HCT116 (cell line): ENCODE measurements around the gene ASB6. TPM values are rescaled to one million over a fixed set of nuclear protein-coding genes. Genes with fewer than 3 reads are reported as not detected.
A peak's percentile ranks its signal among the peaks of the same experiment; 100 is the strongest.

Experiments
- ATAC-seq: fragments of 200-7000 bp; cut with Tn5 transposase; 2 replicates; pipeline ENCODE4 v1.9.1; 2020; ENCODE audit warnings: mild to moderate bottlenecking, moderate library complexity
- BruUV-seq: library from RNA; stranded (reverse); fragments of 400-500 nt; replicated peaks from 2 replicates; lab custom pipeline; 2021; lab: Mats Ljungman, UMichigan
- CTCF ChIA-PET: fragments of 300-600 bp; sonication (Branson Sonifier 250); formaldehyde crosslinking; loops from one replicate; lab custom pipeline; 2021; ENCODE audit warnings: antibody characterized with exemption; lab: Charles Lee
- POLR2A ChIA-PET: fragments of 300-600, 350-600 bp; sonication (Branson Sonifier 250); formaldehyde crosslinking; loops from one replicate; lab custom pipeline; 2021; ENCODE audit warnings: antibody characterized with exemption; lab: Charles Lee
- RAD21 ChIA-PET, 2 experiments: fragments of 300-600 bp; sonication (Branson Sonifier 250); formaldehyde crosslinking; loops; one replicate each; lab custom pipeline; 2023; ENCODE audit warnings: low total read pairs in 2 of 2; ENCODE audit not compliant: uncharacterized antibody in 2 of 2, unreplicated experiment in 2 of 2, low non-redundant PET in 1 of 2; lab: Charles Lee
- DNase-seq: peaks from one replicate; pipeline ENCODE4 v3.0.0-alpha.2; 2010; ENCODE audit warnings: low read depth, low spot score
- H2AFZ ChIP-seq: fragments of 200-600 bp; shearing (Covaris generic), sonication (generic); 2 replicates; pipeline ENCODE4 v1.6.1; 2017; ENCODE audit warnings: low read depth, mixed run types, mixed read lengths, antibody characterized with exemption, low read length; ENCODE audit not compliant: poor library complexity, severe bottlenecking
- H3K27ac ChIP-seq: 2 replicates; pipeline ENCODE4 v1.5.1; 2012; ENCODE audit warnings: low read depth, low read length
- H3K27me3 ChIP-seq: fragments of 200-600 bp; sonication (generic); 2 replicates; pipeline ENCODE4 v1.6.1; 2016; ENCODE audit warnings: mixed run types, low read length, mixed read lengths; ENCODE audit not compliant: insufficient read depth
- H3K36me3 ChIP-seq, 2 experiments: fragments of 200-500 bp in 1 of 2; fragments of 200-600 bp in 1 of 2; sonication (Bioruptor generic) in 1 of 2; sonication (generic) in 1 of 2; 2 replicates each; pipeline versions ENCODE4 v1.5.1 to v1.6.1; 2014 to 2016; ENCODE audit warnings: low read length in 2 of 2, inconsistent platforms in 1 of 2, mixed read lengths in 1 of 2, mixed run types in 1 of 2; ENCODE audit not compliant: insufficient read depth in 2 of 2, control insufficient read depth in 1 of 2
- H3K4me1 ChIP-seq, 2 experiments: fragments of 200-600 bp in 1 of 2; sonication (generic) in 1 of 2; 2 replicates each; pipeline versions ENCODE4 v1.5.1 to v1.6.1; 2012 to 2017; ENCODE audit warnings: low read length in 2 of 2, inconsistent platforms in 1 of 2, mild to moderate bottlenecking in 1 of 2, mixed read lengths in 1 of 2, mixed run types in 1 of 2, moderate library complexity in 1 of 2; ENCODE audit not compliant: insufficient read depth in 2 of 2, control insufficient read depth in 1 of 2
- H3K4me2 ChIP-seq: fragments of 200-600 bp; sonication (generic); 2 replicates; pipeline ENCODE4 v1.6.1; 2017; ENCODE audit warnings: mixed run types, low read length, mixed read lengths
- H3K4me3 ChIP-seq, 2 experiments: fragments of 200-600 bp in 1 of 2; sonication (generic) in 1 of 2; replicated peaks in 1 of 2; 2 replicates each; pipeline ENCODE4 v1.5.1; 2011 to 2016; ENCODE audit warnings: low read length in 2 of 2, control low read depth in 1 of 2, low read depth in 1 of 2, mild to moderate bottlenecking in 1 of 2, mixed read lengths in 1 of 2, mixed run types in 1 of 2
- H3K79me2 ChIP-seq: fragments of 200-600 bp; sonication (generic); 2 replicates; pipeline ENCODE4 v1.6.1; 2017; ENCODE audit warnings: mild to moderate bottlenecking, mixed run types, low read length, moderate library complexity, mixed read lengths; ENCODE audit not compliant: insufficient read depth
- H3K9ac ChIP-seq: fragments of 200-600 bp; sonication (generic); 2 replicates; pipeline ENCODE4 v1.6.1; 2016; ENCODE audit warnings: low read length, mixed read lengths
- H3K9me2 ChIP-seq: fragments of 200-600 bp; sonication (generic), shearing (Covaris generic); 2 replicates; pipeline ENCODE4 v1.6.1; 2017; ENCODE audit warnings: mixed run types, mild to moderate bottlenecking, moderate library complexity; ENCODE audit not compliant: insufficient read depth
- H3K9me3 ChIP-seq, 2 experiments: fragments of 200-500 bp in 1 of 2; fragments of 200-600 bp in 1 of 2; sonication (Bioruptor generic) in 1 of 2; sonication (generic) in 1 of 2; 2 replicates each; pipeline ENCODE4 v1.6.1; 2014 to 2017; ENCODE audit warnings: low read length in 2 of 2, mixed read lengths in 2 of 2, inconsistent platforms in 1 of 2, low read depth in 1 of 2, mild to moderate bottlenecking in 1 of 2, mixed run types in 1 of 2, moderate library complexity in 1 of 2; ENCODE audit not compliant: control insufficient read depth in 1 of 2, insufficient read depth in 1 of 2
- H4K20me1 ChIP-seq: fragments of 200-600 bp; sonication (generic), shearing (Covaris generic); 2 replicates; pipeline ENCODE4 v1.6.1; 2017; ENCODE audit warnings: mixed run types, mild to moderate bottlenecking, moderate library complexity; ENCODE audit not compliant: insufficient read depth
- ELF1 ChIP-seq: IDR thresholded peaks from 2 replicates; pipeline ENCODE4 v1.6.1; 2012; ENCODE audit warnings: low read depth, borderline replicate concordance
- POLR2A ChIP-seq: IDR thresholded peaks from 2 replicates; pipeline ENCODE4 v1.7.0; 2011; ENCODE audit warnings: borderline replicate concordance; ENCODE audit not compliant: insufficient read depth, insufficient read length; ENCODE audit errors: extremely low read depth
- SIN3A ChIP-seq: IDR thresholded peaks from 2 replicates; pipeline ENCODE4 v1.6.1; 2012; ENCODE audit warnings: low read depth
- SP1 ChIP-seq: IDR thresholded peaks from 2 replicates; pipeline ENCODE4 v1.6.1; 2012; ENCODE audit warnings: low read depth
- ZNF274 ChIP-seq: fragments of 200-500 bp; sonication (Bioruptor generic); IDR thresholded peaks from 2 replicates; pipeline ENCODE4 v1.6.1; 2014; ENCODE audit warnings: mild to moderate bottlenecking, low read depth, low read length, inconsistent platforms
- intact Hi-C: fragments of 100-400 bp; cut with micrococcal nuclease; formaldehyde crosslinking; loops from 2 replicates; pipeline ENCODE4 v1.10.0; 2022
- total RNA-seq: library from RNA; stranded (reverse); gene quantifications from one replicate; pipeline ENCODE4 v1.2.1, GENCODE V29; 2021; ENCODE audit not compliant: unreplicated experiment
- TF ChIP-seq, protein P1 (sequence below): IDR thresholded peaks from 2 replicates; pipeline ENCODE4 v1.6.1; 2012
- TF ChIP-seq, protein P2 (sequence below): IDR thresholded peaks from 2 replicates; pipeline ENCODE4 v1.6.1; 2012

ASB6 gene
- total RNA-seq, 1 experiment from 2014 or later, result 21.6 TPM

DNA sequence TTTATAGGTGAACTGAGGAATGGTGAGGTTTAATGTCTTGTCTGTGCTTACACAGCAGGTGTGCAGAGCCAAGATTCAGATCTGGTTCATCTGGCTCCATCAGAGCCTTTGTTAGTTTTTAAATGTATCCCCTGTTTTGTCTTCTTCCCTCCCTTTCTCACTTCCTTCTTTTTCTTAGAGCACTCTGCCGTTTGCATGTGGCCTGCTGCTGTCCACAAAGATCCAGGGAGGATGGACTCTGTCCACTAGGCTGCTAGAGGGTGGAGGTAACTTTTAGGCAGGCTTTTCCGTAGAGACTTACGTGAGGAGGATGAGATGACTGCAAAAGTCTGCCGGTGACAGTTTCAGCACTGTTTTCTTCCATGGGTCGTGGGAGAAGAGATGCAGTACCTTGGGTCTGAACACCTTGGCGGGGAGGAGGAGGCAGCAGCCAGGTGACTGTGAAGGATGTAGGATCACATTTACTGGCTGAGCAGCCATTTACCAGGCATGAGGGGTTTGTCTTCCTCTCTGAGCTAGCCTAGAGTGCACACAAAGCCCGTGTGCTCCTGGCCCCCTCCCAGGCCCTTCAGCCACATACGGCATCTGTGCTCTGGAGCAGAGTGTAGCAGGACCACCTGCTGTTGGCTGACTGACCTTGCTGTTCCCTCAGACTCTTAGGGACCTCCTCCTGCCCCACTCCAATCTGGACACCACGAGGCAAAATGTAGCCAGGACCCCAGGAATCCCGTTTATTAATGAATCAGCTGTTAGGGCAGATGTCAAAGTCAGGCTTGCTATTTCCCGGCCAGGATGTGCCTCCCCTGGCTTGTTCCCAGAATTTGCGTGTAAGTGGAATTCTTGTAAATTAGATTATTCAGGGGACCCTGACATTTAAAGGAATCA lies 14.2 kb downstream of the ASB6 start:
- Histone ChIP-seq H3K4me1 (peaks cover 11 to 38% of the 10 kb centered on the region in 2 experiments), H3K9me2 (no peaks in the 10 kb centered on the region), H3K36me3 (peaks cover 14 to 44% of the 10 kb centered on the region in 2 experiments; a peak in 3 of 4 replicates), H3K4me3 (peak overlapping the region; percentile 88 to 99), H3K79me2 (peaks cover 68% of the 10 kb centered on the region), H3K4me2 (peak overlapping the region; percentile 88), H4K20me1 (peaks cover 15% of the 10 kb centered on the region; the same call in 1 of the 2 replicates), H3K27me3 (no peaks in the 10 kb centered on the region), H3K27ac (peak overlapping the region; percentile 86), H3K9ac (peak overlapping the region; percentile 96), H3K9me3 (no peaks in the 10 kb centered on the region), H2AFZ (no peak overlapping the region)
- POLR2A ChIA-PET, result interaction anchor here (0.8 to 1.2 kb wide), 3 partner anchors 9 to 488 kb away, joined by 3 read pairs; no protein-coding TSS in a partner anchor
- TF ChIP-seq POLR2A (no peak), SIN3A (no peak), SP1 (no peak), ZNF274 (no peak), ELF1 (no peak)
- TF ChIP-seq, protein P1, sequence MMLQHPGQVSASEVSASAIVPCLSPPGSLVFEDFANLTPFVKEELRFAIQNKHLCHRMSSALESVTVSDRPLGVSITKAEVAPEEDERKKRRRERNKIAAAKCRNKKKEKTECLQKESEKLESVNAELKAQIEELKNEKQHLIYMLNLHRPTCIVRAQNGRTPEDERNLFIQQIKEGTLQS, result no peak
- TF ChIP-seq, protein P2, sequence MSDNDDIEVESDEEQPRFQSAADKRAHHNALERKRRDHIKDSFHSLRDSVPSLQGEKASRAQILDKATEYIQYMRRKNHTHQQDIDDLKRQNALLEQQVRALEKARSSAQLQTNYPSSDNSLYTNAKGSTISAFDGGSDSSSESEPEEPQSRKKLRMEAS, result no peak
- ATAC-seq (no peak), DNase-seq (no peak)
- CTCF ChIA-PET, result interaction anchor here (1.1 to 1.5 kb wide), 2 partner anchors 12 to 496 kb away, joined by 3 read pairs; no protein-coding TSS in a partner anchor
- intact Hi-C loops, result no loop called here
- RAD21 ChIA-PET, result no interaction called here
- BruUV-seq, result no TSS peak
